ENCODE data around the gene TWF2. TPM values are rescaled to one million over a fixed set of nuclear protein-coding genes. Genes with fewer than 3 reads are reported as not detected.

Gene TWF2
- total RNA-seq, 8 experiments from 2014 or later: 19.8 to 49.3 (median 30.3) TPM

DNA sequence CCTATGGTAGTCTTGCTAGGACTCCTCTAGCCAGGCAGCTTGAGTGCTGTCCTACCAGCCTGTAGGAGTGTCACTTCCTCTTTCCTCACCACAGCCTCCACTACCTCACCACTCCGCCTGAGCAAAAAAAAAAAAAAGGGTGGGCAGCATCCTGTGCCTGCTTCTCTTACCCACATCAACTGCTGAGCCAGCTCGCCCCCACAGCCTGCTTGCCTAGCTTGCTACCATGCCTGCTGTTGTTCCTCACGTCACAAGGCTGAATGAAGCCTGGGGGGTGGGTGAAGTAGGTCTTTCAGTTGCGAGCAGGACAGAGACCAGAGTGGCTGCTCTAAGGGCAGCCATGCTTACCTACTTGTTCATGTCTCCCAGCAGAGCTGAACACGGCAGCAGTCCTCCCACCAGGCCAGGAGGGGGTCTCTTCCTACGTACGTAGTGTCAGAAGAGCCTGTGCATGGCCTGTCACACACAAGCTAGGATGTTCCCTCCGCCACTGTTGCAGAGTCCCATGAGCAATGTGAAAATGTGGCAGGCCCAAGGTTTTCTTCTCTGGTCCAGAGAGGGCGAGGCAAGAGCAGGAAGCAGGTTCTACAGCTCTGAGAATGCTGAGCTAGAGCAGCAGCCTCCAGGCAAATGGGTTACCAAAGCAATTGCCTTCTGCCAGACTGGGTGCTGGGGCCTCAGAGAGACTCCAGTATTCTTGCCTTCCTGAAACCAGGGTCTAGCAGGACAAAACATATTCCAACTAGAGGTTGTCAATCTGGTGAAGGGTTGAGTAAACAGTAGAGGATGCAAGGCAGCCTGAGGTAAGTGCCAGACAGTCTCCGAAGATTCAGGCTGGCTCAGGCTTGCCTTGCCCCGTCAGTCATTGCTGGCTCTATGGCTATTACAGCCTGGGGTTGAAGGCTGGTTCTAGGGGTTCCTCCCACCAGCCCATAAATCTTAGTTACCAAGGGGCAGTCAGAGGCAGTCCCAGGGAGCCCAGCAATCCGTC is 14.7 kb upstream of the TWF2 start:
- H3K27ac ChIP-seq: no peak overlapping the region
- ATAC-seq (replicated peaks in 6 of 8): peak in 5 of 8 experiments; percentile 52 to 79 (median 73)
- no peak overlapping the region for H3K4me3 ChIP-seq
- in situ Hi-C loops (cut with MboI; ENCODE audit: low pct_unique_long_range_greater_than_20kb in 2 of 9, low sequenced_read_pairs in 9 of 9, unreplicated experiment in 9 of 9): no loop called here
- peaks cover 0 to 3% of the 10 kb centered on the region in 2 donors for H3K4me1 ChIP-seq (replicated peaks in 1 of 2)
- 67 to 100% (median 90%) methylated on average over 1 to 6 of the region's 12 CpGs; no CpG with 5 or more reads in 3 of the 10 experiments for WGBS, 10 experiments

DNA sequence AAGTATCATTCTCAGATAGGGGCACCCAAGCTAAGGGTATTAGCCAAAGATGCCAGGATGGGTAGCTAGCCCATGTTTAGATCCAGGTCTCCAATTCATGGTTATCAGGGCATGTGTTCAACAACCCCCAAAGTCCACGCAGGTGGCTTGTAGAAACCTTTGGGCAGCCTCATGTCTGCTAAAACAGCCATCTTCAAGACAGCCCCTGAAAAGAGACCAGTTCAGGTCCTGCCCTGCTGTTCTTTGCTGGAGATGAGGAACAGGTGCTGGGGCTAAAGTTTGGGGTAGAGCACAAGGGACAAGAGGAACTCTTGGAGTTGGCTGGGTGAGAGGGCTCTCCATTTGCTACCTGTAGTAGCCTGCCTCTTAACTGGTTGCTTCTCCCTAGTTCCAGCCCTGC is 11.2 kb upstream of the TWF2 start:
- Histone ChIP-seq H3K4me3 (no peak overlapping the region), H3K4me1 (replicated peaks in 1 of 2) (peaks cover 3 to 14% of the 10 kb centered on the region in 2 donors), H3K27ac (no peak overlapping the region)
- 80 to 100% (median 83%) methylated on average over 1 of the region's 1 CpG; no CpG with 5 or more reads in 7 of the 10 experiments for WGBS, 10 experiments
- ATAC-seq (replicated peaks in 6 of 8): no peak
- in situ Hi-C loops (cut with MboI; ENCODE audit: low pct_unique_long_range_greater_than_20kb in 2 of 9, low sequenced_read_pairs in 9 of 9, unreplicated experiment in 9 of 9): no loop called here

DNA sequence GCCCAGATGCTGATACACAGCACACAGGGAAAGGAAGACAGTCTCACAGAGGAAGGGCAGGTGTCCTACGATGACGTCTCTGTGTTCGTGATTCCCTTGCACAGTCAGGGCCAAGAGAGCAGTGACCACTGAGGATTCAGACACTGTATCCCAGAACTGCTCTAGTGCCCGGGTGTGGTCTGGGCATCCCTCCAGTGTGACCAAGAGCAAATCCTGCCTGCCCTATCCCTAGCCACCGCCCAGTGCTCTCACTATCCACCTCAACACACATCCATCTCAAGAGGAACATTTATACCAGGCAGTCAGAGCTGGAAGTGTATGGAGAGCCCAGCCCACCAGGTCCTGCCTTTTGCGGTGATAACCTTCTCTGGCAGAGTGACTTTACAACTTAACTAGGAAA is 10.7 kb upstream of the TWF2 start:
- H3K27ac ChIP-seq: no peak overlapping the region
- no peak for ATAC-seq (replicated peaks in 6 of 8)
- in situ Hi-C loops (cut with MboI; ENCODE audit: low pct_unique_long_range_greater_than_20kb in 2 of 9, low sequenced_read_pairs in 9 of 9, unreplicated experiment in 9 of 9): no loop called here
- WGBS, 10 experiments: 66 to 100% (median 94%) methylated on average over 1 to 6 of the region's 6 CpGs; no CpG with 5 or more reads in 3 of the 10 experiments
- no peak overlapping the region for H3K4me3 ChIP-seq
- H3K4me1 ChIP-seq (replicated peaks in 1 of 2): peaks cover 5 to 16% of the 10 kb centered on the region in 2 donors

DNA sequence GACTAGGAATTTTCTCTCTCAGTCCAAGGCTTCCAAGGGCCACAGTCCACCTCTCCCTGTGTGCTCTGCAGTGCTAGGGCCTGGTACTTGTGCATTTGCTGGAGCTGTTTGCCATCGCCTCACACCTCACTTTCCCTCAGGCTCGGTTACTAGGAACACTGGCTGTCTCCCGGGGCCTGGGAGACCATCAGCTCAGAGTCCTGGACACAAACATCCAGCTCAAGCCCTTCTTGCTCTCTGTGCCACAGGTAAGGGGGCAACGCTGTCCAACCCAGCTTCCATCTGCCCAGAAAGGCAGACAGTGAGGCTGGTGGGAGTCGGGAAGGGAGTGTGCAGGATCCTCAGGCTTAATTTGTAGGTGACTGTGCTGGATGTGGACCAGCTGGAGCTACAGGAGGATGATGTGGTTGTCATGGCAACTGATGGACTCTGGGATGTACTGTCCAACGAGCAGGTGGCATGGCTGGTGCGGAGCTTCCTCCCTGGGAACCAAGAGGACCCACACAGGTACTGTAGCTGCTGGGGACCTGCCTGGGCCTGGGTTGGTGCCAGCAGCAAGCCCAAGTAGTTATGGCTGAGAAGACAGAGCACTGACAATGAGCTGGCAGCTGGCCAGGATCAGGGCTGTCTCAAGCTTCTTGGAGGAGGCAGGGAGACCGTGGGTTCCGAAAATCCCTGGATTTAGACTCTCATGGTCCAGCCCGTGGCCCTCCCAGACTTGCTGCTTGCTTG is 10.0 kb upstream of the TWF2 start:
- Histone ChIP-seq H3K4me3 (no peak overlapping the region), H3K4me1 (replicated peaks in 1 of 2) (peaks cover 5 to 16% of the 10 kb centered on the region in 2 donors), H3K27ac (no peak overlapping the region)
- peak in 5 of 8 experiments; percentile 7 to 36 (median 16) for ATAC-seq (replicated peaks in 6 of 8)
- WGBS, 10 experiments: 40 to 100% (median 73%) methylated on average over 1 to 5 of the region's 10 CpGs; no CpG with 5 or more reads in 4 of the 10 experiments
- in situ Hi-C loops (cut with MboI; ENCODE audit: low pct_unique_long_range_greater_than_20kb in 2 of 9, low sequenced_read_pairs in 9 of 9, unreplicated experiment in 9 of 9): no loop called here

DNA sequence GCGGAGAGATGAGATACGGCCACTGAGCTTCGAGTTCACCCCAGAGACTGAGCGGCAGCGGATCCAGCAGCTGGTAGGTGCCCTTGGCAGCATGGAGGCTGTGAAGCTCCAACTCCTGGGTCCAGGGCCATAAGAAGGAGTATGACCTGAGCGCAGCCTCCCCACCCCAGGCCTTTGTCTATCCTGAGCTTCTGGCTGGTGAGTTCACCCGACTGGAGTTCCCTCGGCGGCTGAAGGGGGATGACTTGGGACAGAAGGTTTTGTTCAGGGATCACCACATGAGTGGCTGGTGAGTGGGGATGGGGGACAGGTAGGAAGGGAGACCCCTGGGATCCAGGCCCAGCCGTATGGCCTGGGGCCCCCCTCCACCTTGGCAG is 9.2 kb upstream of the TWF2 start:
- 80 to 100% (median 100%) methylated on average over 1 to 9 of the region's 10 CpGs; no CpG with 5 or more reads in 4 of the 10 experiments for WGBS, 10 experiments
- Histone ChIP-seq H3K4me1 (replicated peaks in 1 of 2) (peaks cover 5 to 16% of the 10 kb centered on the region in 2 donors), H3K4me3 (no peak overlapping the region), H3K27ac (no peak overlapping the region)
- in situ Hi-C loops (cut with MboI; ENCODE audit: low pct_unique_long_range_greater_than_20kb in 2 of 9, low sequenced_read_pairs in 9 of 9, unreplicated experiment in 9 of 9): no loop called here
- ATAC-seq (replicated peaks in 6 of 8): no peak

DNA sequence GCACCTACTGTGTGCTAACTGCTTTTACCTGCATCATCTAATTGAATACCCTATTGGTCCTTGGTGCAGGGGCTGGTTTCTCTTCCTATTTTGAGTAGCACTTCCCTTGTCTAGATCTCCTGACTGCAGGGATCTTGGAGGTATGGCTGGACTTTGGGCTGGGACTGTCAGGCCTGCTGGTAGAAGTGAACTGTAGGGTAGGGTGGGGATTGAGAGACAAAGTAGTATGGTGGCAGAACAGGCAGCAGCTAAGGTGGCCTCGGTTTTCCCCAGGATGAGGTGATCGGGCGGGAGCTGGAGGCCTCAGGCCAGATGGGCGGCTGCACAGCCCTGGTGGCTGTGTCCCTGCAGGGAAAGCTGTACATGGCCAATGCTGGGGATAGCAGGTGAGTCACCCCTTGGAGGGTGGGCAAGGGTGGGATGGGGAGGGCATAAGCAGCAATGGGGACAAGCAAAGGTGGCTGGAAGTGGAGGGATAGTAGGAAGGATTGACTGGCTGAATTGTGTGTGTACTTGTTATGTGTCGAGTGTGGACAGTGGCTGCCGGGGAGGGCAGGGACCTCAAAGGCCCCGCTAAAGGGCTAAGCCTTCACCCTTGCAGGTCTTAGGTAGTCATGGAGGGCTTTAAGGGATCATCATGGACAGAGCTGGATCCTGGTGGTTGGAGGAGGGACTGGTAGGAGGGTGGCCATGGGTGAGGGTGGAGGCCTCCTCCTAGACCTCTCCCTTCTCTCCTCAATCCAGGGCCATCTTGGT is 8.6 kb upstream of the TWF2 start:
- no peak overlapping the region for H3K4me3 ChIP-seq
- ATAC-seq (replicated peaks in 6 of 8): no peak
- H3K4me1 ChIP-seq (replicated peaks in 1 of 2): peaks cover 5 to 16% of the 10 kb centered on the region in 2 donors
- WGBS, 10 experiments: 90 to 100% (median 99%) methylated on average over 1 to 3 of the region's 7 CpGs; no CpG with 5 or more reads in 6 of the 10 experiments
- no peak overlapping the region for H3K27ac ChIP-seq
- in situ Hi-C loops (cut with MboI; ENCODE audit: low pct_unique_long_range_greater_than_20kb in 2 of 9, low sequenced_read_pairs in 9 of 9, unreplicated experiment in 9 of 9): no loop called here

DNA sequence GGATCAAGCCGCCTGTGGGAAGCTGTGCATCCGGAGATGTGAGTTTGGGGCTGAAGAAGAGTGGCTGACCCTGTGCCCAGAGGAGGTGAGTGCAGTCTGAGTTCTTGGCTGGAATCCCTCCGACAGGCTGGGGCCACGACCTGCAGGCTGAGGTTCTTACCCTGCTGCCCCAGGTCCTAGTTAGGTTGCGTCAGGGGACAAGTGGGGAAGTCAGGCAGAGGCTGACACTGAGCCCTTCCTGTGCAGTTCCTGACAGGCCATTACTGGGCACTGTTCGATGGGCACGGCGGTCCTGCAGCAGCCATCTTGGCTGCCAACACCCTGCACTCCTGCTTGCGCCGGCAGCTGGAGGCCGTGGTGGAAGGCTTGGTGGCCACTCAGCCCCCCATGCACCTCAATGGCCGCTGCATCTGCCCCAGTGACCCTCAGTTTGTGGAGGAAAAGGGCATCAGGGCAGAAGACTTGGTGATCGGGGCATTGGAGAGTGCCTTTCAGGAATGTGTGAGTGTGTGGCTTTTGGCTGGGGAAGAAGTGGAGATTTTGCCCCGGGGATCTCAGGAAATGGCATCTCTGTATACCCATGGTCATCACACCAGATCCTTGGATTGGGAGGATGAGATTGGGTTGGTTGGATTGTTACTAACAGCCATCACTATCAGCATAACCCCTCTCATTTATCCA is 7.9 kb upstream of the TWF2 start:
- Histone ChIP-seq H3K4me1 (replicated peaks in 1 of 2) (peaks cover 5 to 16% of the 10 kb centered on the region in 2 donors), H3K27ac (no peak overlapping the region), H3K4me3 (no peak overlapping the region)
- no peak for ATAC-seq (replicated peaks in 6 of 8)
- 70 to 100% (median 82%) methylated on average over 1 to 5 of the region's 14 CpGs; no CpG with 5 or more reads in 5 of the 10 experiments for WGBS, 10 experiments
- in situ Hi-C loops (cut with MboI; ENCODE audit: low pct_unique_long_range_greater_than_20kb in 2 of 9, low sequenced_read_pairs in 9 of 9, unreplicated experiment in 9 of 9): no loop called here

DNA sequence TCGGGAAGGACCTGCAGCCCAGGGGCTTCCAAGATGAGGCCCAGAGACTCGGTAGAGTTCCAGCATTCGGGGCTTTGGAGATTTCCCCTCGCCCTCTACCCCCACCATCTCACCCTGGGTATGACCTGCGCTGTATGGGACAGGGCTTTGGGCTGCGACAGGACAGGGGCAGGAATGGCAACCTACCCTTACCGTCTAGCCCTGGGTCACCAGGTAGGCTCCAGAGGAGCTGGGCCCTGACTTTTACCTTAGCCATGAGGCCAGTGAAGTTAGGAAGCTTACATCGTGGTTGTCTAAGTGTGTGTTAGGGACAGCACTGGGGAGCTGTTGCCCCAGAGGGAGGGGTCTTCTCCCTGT is 7.3 kb upstream of the TWF2 start:
- Histone ChIP-seq H3K4me3 (no peak overlapping the region), H3K27ac (no peak overlapping the region), H3K4me1 (replicated peaks in 1 of 2) (peaks cover 5 to 16% of the 10 kb centered on the region in 2 donors)
- in situ Hi-C loops (cut with MboI; ENCODE audit: low pct_unique_long_range_greater_than_20kb in 2 of 9, low sequenced_read_pairs in 9 of 9, unreplicated experiment in 9 of 9): no loop called here
- 0 to 73% (median 32%) methylated on average over 1 to 3 of the region's 8 CpGs; no CpG with 5 or more reads in 6 of the 10 experiments for WGBS, 10 experiments
- ATAC-seq (replicated peaks in 6 of 8): peak in 5 of 8 experiments; percentile 3 to 9 (median 6)

DNA sequence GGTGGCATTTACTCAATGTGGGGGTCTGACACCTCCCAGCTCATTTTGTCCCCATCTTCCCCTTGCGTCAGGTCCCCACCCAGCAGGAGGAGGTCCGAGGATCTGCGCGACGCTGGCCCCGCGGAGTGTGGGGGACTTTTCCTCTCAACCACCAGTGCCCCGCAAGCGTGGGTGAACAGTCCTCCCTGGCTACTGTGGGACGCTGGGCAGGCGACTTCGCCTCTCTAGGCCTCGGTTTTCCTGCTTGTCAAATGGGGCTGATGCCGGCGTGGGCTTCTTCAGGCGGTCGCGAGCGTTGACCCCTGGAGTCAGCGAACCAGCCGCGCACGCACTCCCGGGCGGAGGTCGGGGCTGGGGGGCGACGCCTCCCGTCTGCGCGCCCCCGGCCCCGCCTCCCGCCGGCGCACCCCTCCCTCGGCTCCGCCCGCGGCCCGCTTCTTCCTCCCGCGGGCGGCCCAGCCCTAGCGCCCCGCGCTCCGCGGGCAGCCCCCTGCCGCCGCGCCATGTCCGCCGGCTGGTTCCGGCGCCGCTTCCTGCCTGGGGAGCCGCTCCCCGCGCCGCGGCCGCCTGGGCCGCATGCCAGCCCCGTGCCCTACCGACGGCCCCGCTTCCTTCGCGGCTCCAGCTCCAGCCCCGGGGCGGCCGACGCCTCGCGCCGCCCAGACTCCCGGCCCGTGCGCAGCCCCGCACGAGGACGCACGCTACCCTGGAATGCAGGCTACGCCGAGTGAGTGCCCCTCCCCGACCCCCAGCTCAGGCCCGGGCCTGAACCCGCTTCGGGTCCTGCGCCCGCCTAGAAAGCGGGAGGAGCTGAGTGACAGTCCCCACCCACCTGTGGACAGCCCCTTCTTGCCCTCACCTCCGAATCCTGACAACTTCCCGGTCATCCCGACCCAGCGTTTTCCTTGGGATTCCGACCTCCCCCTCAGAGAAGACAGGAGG is 6.6 kb upstream of the TWF2 start, which contains the start of gene PPM1M:
PPM1M (plus strand) TSS at position 438 of the 942 bp plus-strand sequence; CDS start at position 504, 66 bp downstream.
- ATAC-seq (replicated peaks in 6 of 8): peak; percentile 44 to 80 (median 58)
- in situ Hi-C loops (cut with MboI; ENCODE audit: low pct_unique_long_range_greater_than_20kb in 2 of 9, low sequenced_read_pairs in 9 of 9, unreplicated experiment in 9 of 9): no loop called here
- Histone ChIP-seq H3K4me3 (peak within 1 kb of the TSS; percentile 15 to 29 (median 22)), H3K4me1 (replicated peaks in 1 of 2) (peaks cover 9 to 22% of the 10 kb centered on the region in 2 donors), H3K27ac (no peak within 1 kb of the TSS)
- 0 to 23% (median 19%) methylated on average over 6 to 21 of the region's 98 CpGs; no CpG with 5 or more reads in 7 of the 10 experiments for WGBS, 10 experiments

DNA sequence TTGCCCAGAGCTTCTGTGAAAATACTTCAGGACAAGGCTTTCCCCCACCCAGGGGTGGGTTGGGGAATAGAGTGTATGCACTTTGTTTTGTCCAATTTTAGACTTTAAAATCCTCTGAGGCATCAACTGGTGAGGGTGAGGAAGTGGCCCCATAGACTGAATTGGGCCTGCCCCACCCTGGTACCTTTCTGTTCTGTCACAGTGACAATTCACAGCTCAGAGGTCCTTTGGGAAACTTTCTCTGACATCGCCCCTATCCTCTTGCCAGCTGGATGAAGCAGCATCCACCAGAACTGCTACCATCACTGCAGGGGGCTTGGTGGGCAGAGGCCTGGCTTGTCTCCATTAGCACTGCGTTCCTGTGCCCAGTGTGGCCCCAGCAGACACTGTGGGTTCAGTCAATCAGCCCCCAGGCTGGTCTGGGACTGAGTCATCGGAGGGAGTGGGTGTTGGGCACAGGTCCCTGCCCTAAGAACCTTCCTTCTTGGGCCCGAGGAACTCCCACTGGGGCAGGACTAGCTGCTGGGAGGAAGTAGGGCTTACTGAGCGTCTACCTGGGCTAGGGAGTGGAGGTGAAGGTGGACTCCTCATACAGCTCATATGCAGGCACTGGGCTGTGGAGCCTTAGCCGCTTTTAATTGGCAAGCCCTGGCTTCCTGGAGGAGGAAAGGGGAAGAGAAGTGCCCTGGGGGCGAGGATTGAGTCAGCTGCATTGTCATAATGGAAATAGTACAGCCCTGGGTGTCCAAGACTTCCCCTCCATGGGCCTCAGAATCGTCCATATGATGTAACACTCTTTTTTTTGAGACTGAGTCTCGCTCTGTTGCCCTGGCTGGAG is 5.1 kb upstream of the TWF2 start:
- in situ Hi-C loops (cut with MboI; ENCODE audit: low pct_unique_long_range_greater_than_20kb in 2 of 9, low sequenced_read_pairs in 9 of 9, unreplicated experiment in 9 of 9): no loop called here
- Histone ChIP-seq H3K4me1 (replicated peaks in 1 of 2) (peaks cover 17 to 32% of the 10 kb centered on the region in 2 donors), H3K27ac (no peak overlapping the region), H3K4me3 (no peak overlapping the region)
- peak in 3 of 8 experiments; percentile 4 to 14 (median 6) for ATAC-seq (replicated peaks in 6 of 8)
- 36 to 100% (median 67%) methylated on average over 1 to 5 of the region's 9 CpGs; no CpG with 5 or more reads in 5 of the 10 experiments for WGBS, 10 experiments

Data from motor neuron (in vitro differentiated cells).